GM10266 (cell line): Measurements from ENCODE around the gene TSPEAR.
"Not testable (repeated sequence)": the region's sequence is repeated elsewhere in the genome, so short reads cannot be mapped to it uniquely, and the experiment has no call there.

Source experiments
- DNase-seq: peaks from one replicate; pipeline ENCODE4 v3.0.0; 2012; ENCODE audit errors: extremely low spot score
- CTCF ChIP-seq: IDR thresholded peaks from 2 replicates; pipeline ENCODE4 v1.5.1; 2012; ENCODE audit warnings: mild to moderate bottlenecking, low read depth; ENCODE audit not compliant: control insufficient read depth, insufficient read depth; ENCODE audit errors: missing control alignments

Gene TSPEAR

GRCh38 chr21:44567481-44568171, 143.7 kb downstream of the TSPEAR start:
- TF ChIP-seq CTCF, result no peak
- DNase-seq, result no peak

GRCh38 chr21:44566403-44566802, 145.0 kb downstream of the TSPEAR start:
- no peak for TF ChIP-seq CTCF
- no peak for DNase-seq

- TF ChIP-seq CTCF, result no peak
- no peak for DNase-seq
Observed at GRCh38 chr21:44564886-44565598, 146.3 kb downstream of the TSPEAR start.

- TF ChIP-seq CTCF, result no peak
- DNase-seq, result no peak
Observed at GRCh38 chr21:44564099-44564498, 147.3 kb downstream of the TSPEAR start.

- DNase-seq, result no peak
- no peak for TF ChIP-seq CTCF
Observed at GRCh38 chr21:44558695-44559094, 152.7 kb downstream of the TSPEAR start, which contains the start of gene KRTAP10-3. KRTAP10-3 (minus strand) TSS chr21:44558795; CDS start chr21:44558715, 80 bp downstream.

- not testable (repeated sequence) for DNase-seq
Observed at GRCh38 chr21:44558329-44558675, 153.1 kb downstream of the TSPEAR start.

GRCh38 chr21:44557491-44558328, 153.7 kb downstream of the TSPEAR start:
- no peak for TF ChIP-seq CTCF
- no peak for DNase-seq
